GM12872 (cell line): ENCODE data around the gene AK8.

Source experiments
- TF ChIP-seq, protein P1 (sequence below): IDR thresholded peaks from 3 replicates; pipeline ENCODE4 v1.5.1; 2011; ENCODE audit warnings: low read depth, mild to moderate bottlenecking, low read length, moderate library complexity; ENCODE audit not compliant: insufficient read depth

The AK8 gene

DNA sequence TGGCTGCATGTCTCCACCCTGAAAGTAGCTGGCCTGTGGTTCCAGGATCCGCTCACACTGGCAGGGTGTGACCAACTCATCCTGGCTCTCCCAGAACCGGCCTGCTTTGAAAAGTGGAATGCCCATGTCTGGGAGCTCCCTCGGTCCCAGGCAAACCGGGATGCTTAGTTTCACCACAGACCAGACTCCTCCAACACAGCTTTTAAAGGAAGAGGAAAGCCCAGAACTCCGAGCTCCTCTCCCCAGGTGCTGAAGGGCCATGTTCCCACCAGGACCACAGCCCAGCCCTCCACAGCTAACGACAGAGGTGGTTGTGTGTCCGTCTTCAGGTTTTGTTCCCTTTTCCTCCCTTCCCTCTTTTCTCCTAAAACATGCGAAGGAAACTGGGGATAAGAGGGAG is 169.8 kb downstream of the AK8 start:
- TF ChIP-seq, protein P1, sequence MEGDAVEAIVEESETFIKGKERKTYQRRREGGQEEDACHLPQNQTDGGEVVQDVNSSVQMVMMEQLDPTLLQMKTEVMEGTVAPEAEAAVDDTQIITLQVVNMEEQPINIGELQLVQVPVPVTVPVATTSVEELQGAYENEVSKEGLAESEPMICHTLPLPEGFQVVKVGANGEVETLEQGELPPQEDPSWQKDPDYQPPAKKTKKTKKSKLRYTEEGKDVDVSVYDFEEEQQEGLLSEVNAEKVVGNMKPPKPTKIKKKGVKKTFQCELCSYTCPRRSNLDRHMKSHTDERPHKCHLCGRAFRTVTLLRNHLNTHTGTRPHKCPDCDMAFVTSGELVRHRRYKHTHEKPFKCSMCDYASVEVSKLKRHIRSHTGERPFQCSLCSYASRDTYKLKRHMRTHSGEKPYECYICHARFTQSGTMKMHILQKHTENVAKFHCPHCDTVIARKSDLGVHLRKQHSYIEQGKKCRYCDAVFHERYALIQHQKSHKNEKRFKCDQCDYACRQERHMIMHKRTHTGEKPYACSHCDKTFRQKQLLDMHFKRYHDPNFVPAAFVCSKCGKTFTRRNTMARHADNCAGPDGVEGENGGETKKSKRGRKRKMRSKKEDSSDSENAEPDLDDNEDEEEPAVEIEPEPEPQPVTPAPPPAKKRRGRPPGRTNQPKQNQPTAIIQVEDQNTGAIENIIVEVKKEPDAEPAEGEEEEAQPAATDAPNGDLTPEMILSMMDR: no peak

DNA sequence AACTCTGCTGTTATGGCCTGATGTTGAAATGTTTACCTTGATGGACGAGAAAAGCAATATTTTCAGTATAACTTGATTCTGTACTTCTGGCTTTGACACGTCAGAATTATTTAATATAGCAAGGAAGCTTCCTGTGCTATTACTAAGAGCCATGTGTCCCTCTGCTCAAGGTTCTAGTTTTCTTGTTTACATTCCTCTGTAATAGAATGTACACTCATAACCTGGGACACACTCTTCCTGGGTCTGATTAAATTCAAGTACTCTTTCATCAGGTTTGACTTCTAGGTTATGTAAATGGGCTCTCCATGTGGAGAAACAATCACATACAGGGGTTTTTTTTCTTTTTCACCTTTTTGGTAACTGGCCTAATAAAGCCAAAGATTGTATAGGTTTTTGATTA is 174.7 kb downstream of the AK8 start:
- TF ChIP-seq, protein P1: no peak

DNA sequence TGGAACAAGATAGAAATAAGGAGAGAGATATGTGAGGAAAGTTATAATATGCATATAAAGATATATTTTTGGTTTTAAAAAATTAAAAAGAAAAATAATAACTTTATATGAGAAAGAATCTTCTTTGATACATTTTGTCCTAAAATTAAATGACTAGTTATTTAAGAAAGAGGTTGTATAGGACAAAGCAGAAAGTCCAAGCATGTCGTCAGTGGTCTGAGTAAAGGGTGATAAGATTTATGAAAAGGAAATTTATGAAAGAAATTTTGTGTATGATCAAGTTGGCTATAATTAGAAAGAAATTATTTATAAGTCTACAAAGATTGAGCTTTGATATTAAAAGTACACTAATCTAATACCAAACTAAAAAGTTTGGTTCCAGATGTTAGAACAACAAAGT is 175.8 kb downstream of the AK8 start:
- TF ChIP-seq, protein P1: no peak

DNA sequence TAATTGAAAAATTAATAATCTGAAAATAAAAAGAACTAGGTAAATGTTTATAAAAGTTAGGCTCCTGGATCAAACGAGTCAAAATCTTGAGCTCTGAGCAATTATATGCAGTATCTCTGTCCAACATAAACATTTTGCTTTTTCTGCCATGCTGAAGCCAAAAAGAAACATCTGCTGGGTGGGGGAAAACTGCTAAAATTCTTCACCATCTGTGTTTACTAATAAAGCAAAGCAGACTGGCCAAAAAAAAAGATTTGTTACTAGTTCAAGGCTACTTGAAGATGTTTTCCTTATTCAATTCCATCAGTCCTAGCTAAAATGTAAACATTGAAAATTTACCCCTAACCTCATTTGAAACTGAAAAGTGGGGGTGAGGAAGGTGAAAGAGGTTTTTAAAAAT is 178.1 kb downstream of the AK8 start:
- TF ChIP-seq, protein P1: no peak

DNA sequence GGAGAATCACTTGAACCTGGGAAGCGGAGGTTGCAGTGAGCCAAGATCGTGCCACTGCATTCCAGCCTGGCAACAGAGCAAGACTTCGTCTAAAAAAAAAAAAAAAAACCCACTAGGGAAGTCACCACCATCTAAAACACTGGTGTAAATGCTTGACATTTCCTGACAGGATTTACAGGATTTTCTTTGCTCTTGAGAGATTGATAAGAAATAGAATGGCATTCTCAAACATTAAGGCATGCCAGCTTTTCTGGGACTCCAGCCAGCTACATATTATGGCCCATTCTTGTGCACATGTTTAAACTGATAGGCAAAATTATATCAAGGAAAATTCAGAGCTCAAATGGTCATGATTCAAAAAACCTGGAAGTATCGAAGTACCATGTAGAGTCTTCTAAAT is 179.1 kb downstream of the AK8 start:
- TF ChIP-seq, protein P1: no peak

DNA sequence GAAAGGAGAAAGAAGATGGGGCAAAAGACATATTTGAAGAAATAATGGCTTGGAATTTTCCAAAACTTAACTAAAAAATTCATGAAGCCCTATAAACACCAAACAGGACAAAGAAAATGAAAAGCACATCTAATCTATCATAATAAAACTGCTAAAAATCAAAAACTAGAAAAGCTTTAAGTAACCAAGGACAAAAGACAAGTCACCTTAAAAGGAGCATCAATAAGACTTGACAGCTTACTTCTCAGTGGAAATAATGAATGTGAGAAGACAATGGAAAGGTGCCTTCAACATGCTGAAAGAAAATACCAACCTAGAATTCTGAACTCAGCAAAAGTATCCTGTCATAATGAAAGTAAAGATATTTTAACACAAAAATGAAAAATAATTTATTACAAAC is 180.9 kb downstream of the AK8 start:
- TF ChIP-seq, protein P1: no peak

DNA sequence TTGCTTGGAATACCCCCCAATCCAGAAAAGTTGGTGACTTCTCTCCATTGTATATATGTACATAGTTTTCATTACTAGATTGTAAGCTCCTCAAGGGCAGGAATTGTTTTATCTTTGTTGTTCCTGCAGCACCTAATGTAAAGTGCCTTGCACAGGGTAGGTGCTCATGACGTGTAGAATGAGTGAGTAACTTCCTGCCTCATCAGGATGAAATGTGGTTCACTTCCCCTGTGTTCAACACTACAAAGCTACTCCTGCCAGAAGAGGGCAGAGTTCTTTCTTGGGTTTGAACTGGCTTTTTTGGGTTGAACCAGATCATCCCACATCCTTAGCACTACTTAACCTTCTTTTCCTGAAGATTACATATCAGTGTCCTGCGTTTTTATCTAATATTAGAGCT is 183.9 kb downstream of the AK8 start:
- TF ChIP-seq, protein P1: peak; percentile 25; the same call in 2 of the 3 replicates

DNA sequence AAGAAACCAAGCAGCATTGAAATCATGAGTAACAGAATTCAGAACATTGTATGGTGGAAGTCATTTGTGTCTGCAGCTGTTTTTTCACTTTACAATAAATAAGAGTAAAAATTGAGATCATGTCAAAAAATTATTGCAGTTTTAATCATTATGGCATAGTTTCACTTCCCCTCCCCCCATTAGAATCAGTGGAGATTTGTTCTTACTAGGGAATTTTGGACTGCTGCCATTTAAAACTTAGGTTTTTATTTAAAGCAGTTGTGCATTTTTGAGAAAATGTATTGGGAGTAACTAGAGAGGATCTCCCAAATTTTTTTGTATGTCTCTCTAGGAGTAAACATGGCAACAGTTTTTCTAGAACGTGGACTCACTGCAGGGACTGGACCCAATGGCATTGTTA is 187.4 kb downstream of the AK8 start:
- TF ChIP-seq, protein P1: no peak
